ENCODE measurements around the gene MIER3.

MIER3 gene

DNA sequence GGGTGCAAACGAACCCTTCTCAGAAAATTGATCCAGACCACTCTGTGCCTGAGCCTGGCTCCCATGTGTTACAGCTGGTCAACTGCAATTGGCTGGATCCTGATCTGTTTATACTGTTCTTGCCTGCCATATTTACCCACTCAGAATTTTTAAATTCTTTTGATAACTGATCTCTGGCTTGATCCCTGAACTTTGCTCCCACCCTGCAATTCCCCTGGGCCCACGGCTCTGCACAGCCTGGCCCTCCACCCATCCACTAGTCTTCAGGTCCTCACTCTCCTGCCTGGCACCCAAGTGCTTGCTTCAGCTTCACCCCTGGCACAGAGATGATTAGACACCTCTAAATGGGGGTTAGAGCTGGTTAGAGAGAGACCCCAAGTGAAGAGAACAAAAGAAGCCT lies 25.9 kb upstream of the MIER3 start:
- no peak overlapping the region for H3K4me3 ChIP-seq (ENCODE audit: control insufficient read depth, low read depth, low read length)
- DNase-seq (ENCODE audit: low read depth): no peak
- TF ChIP-seq, protein P1, sequence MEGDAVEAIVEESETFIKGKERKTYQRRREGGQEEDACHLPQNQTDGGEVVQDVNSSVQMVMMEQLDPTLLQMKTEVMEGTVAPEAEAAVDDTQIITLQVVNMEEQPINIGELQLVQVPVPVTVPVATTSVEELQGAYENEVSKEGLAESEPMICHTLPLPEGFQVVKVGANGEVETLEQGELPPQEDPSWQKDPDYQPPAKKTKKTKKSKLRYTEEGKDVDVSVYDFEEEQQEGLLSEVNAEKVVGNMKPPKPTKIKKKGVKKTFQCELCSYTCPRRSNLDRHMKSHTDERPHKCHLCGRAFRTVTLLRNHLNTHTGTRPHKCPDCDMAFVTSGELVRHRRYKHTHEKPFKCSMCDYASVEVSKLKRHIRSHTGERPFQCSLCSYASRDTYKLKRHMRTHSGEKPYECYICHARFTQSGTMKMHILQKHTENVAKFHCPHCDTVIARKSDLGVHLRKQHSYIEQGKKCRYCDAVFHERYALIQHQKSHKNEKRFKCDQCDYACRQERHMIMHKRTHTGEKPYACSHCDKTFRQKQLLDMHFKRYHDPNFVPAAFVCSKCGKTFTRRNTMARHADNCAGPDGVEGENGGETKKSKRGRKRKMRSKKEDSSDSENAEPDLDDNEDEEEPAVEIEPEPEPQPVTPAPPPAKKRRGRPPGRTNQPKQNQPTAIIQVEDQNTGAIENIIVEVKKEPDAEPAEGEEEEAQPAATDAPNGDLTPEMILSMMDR (IDR thresholded peaks at IDR 0.05; ENCODE audit: control insufficient read depth, insufficient read depth, low read depth, low read length, missing control alignments): no peak

- no peak for DNase-seq (ENCODE audit: low read depth)
- TF ChIP-seq, protein P1 (IDR thresholded peaks at IDR 0.05; ENCODE audit: control insufficient read depth, insufficient read depth, low read depth, low read length, missing control alignments): no peak
- no peak overlapping the region for H3K4me3 ChIP-seq (ENCODE audit: control insufficient read depth, low read depth, low read length)
These were observed 25.1 kb upstream of the MIER3 start for GRCh38 chr5:56977021-56977420.

- no peak overlapping the region for H3K4me3 ChIP-seq (ENCODE audit: control insufficient read depth, low read depth, low read length)
- TF ChIP-seq, protein P1 (IDR thresholded peaks at IDR 0.05; ENCODE audit: control insufficient read depth, insufficient read depth, low read depth, low read length, missing control alignments): no peak
- DNase-seq (ENCODE audit: low read depth): no peak
These were observed 22.3 kb upstream of the MIER3 start for GRCh38 chr5:56974241-56974640.

- no peak overlapping the region for H3K4me3 ChIP-seq (ENCODE audit: control insufficient read depth, low read depth, low read length)
- DNase-seq (ENCODE audit: low read depth): no peak
- TF ChIP-seq, protein P1 (IDR thresholded peaks at IDR 0.05; ENCODE audit: control insufficient read depth, insufficient read depth, low read depth, low read length, missing control alignments): no peak
These were observed 21.6 kb upstream of the MIER3 start for GRCh38 chr5:56973473-56973872.

GRCh38 chr5:56971275-56971674 lies 19.4 kb upstream of the MIER3 start:
- TF ChIP-seq, protein P1 (IDR thresholded peaks at IDR 0.05; ENCODE audit: control insufficient read depth, insufficient read depth, low read depth, low read length, missing control alignments): no peak
- no peak for DNase-seq (ENCODE audit: low read depth)
- no peak overlapping the region for H3K4me3 ChIP-seq (ENCODE audit: control insufficient read depth, low read depth, low read length)

DNA sequence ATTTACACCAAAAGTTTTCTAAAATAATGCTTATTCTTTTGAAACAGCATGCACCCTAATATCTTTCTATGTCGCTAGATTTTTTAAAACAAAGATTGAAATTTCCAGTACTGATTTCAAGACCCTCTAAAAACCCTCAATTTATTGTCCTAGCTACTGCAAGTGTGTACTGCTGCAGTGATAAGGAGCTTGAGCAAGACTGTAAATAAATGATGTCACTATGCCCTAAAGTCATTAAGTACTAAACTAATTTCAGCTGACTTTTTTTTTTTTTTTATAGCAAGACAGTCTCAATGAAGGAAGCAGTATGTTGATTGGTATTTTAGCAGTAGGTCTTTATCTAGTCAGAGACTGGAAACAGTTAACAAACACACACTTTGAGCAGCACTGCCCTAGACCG lies 12.2 kb upstream of the MIER3 start:
- TF ChIP-seq, protein P1 (IDR thresholded peaks at IDR 0.05; ENCODE audit: control insufficient read depth, insufficient read depth, low read depth, low read length, missing control alignments): no peak
- no peak overlapping the region for H3K4me3 ChIP-seq (ENCODE audit: control insufficient read depth, low read depth, low read length)
- DNase-seq (ENCODE audit: low read depth): no peak

GRCh38 chr5:56963246-56963645 lies 11.3 kb upstream of the MIER3 start:
- TF ChIP-seq, protein P1 (IDR thresholded peaks at IDR 0.05; ENCODE audit: control insufficient read depth, insufficient read depth, low read depth, low read length, missing control alignments): no peak
- DNase-seq (ENCODE audit: low read depth): no peak
- no peak overlapping the region for H3K4me3 ChIP-seq (ENCODE audit: control insufficient read depth, low read depth, low read length)
